Gastroesophageal sphincter (tissue), 3 donors: Measurements from ENCODE around the gene RFPL4A.

ENCODE experiments used
- CTCF ChIP-seq, 4 experiments: fragments of 200-600 bp in 2 of 4; fragments of 450-650 bp in 2 of 4; sonication (generic) in 1 of 4; IDR thresholded peaks; one replicate each; pipeline ENCODE4 v1.5.1; 2017 to 2019; ENCODE audit warnings: antibody characterized with exemption in 4 of 4, mild to moderate bottlenecking in 2 of 4, moderate library complexity in 2 of 4
- EP300 ChIP-seq: sonication (generic); formaldehyde crosslinking; IDR thresholded peaks from one replicate; pipeline ENCODE4 v1.6.1; 2017; ENCODE audit warnings: antibody characterized with exemption, mild to moderate bottlenecking
- POLR2A ChIP-seq, 2 donors: fragments of 450-650 bp; IDR thresholded peaks; one replicate each; pipeline ENCODE4 v1.6.1; 2017; ENCODE audit warnings: antibody characterized with exemption in 2 of 2, mild to moderate bottlenecking in 2 of 2, moderate library complexity in 1 of 2
- POLR2AphosphoS5 ChIP-seq: sonication (generic); formaldehyde crosslinking; IDR thresholded peaks from one replicate; pipeline ENCODE4 v1.6.1; 2017; ENCODE audit warnings: antibody characterized with exemption

- no peak for TF ChIP-seq CTCF (IDR thresholded peaks at IDR 0.05)
- TF ChIP-seq POLR2A (IDR thresholded peaks at IDR 0.05), result no peak
- no peak for TF ChIP-seq POLR2AphosphoS5
- no peak for TF ChIP-seq EP300
Observed at GRCh38 chr19:55712804-55713631, 45.9 kb upstream of the RFPL4A start.
